B cell (primary cell): ENCODE data around the gene PWWP2B. TPM values are rescaled to one million over a fixed set of nuclear protein-coding genes. Genes with fewer than 3 reads are reported as not detected.

ENCODE experiments used
- ATAC-seq: fragments of 200-7000 bp; cut with Tn5 transposase; one replicate; pipeline ENCODE4 v1.10.0; 2021; ENCODE audit warnings: low read depth, mild to moderate bottlenecking, moderate number of reproducible peaks, moderate library complexity
- CTCF ChIA-PET: fragments of 350-600 bp; sonication (Branson Sonifier 250); formaldehyde crosslinking; loops from one replicate; lab custom pipeline; 2021; ENCODE audit warnings: antibody characterized with exemption, inconsistent platforms; lab: Charles Lee
- POLR2A ChIA-PET: fragments of 350-600 bp; sonication (Branson Sonifier 250); formaldehyde crosslinking; loops from one replicate; lab custom pipeline; 2021; ENCODE audit warnings: antibody characterized with exemption; lab: Charles Lee
- DNase-seq: peaks from one replicate; pipeline ENCODE4 v3.0.0; 2013
- H2AFZ ChIP-seq: 2 replicates; pipeline ENCODE4 v1.6.1; 2012; ENCODE audit warnings: mild to moderate bottlenecking, low read depth, low read length; ENCODE audit not compliant: insufficient read depth, poor library complexity, severe bottlenecking
- H3K27ac ChIP-seq, 2 donors: 1 replicate in 1 of 2; 2 replicates in 1 of 2; pipeline ENCODE4 v1.5.1; 2012 to 2013; ENCODE audit warnings: low read length in 2 of 2, mild to moderate bottlenecking in 2 of 2, moderate library complexity in 1 of 2
- H3K27me3 ChIP-seq, 4 experiments: fragments of 200-600 bp in 1 of 4; sonication (generic) in 1 of 4; replicated peaks in 1 of 4; 1 replicate in 2 of 4; 2 replicates in 2 of 4; pipeline versions ENCODE4 v1.6.1 to v1.7.0; 2013 to 2016; ENCODE audit warnings: low read length in 3 of 4, mild to moderate bottlenecking in 2 of 4, mixed read lengths in 1 of 4, moderate library complexity in 1 of 4; ENCODE audit not compliant: insufficient read depth in 4 of 4, control insufficient read depth in 3 of 4; ENCODE audit errors: control extremely low read depth in 1 of 4
- H3K36me3 ChIP-seq, 2 experiments: replicated peaks in 1 of 2; 1 replicate in 1 of 2; 2 replicates in 1 of 2; pipeline versions ENCODE4 v1.6.1 to v1.7.1; 2013; ENCODE audit warnings: low read length in 1 of 2; ENCODE audit not compliant: insufficient read depth in 2 of 2, control insufficient read depth in 1 of 2; ENCODE audit errors: control extremely low read depth in 1 of 2, extremely low read depth in 1 of 2
- H3K4me1 ChIP-seq, 2 donors: fragments of 200-600 bp in 1 of 2; sonication (generic) in 1 of 2; 1 replicate in 1 of 2; 2 replicates in 1 of 2; pipeline versions ENCODE4 v1.5.1 to v1.6.1; 2013 to 2017; ENCODE audit warnings: low read length in 2 of 2; ENCODE audit not compliant: control insufficient read depth in 2 of 2, insufficient read depth in 2 of 2
- H3K4me2 ChIP-seq: replicated peaks from 2 replicates; pipeline ENCODE3; 2012; ENCODE audit warnings: mild to moderate bottlenecking, low read depth, low read length; ENCODE audit not compliant: poor library complexity, severe bottlenecking
- H3K4me3 ChIP-seq, 5 experiments: fragments of 200-600 bp in 1 of 5; sonication (generic) in 1 of 5; 1 replicate in 3 of 5; 2 replicates in 2 of 5; pipeline versions ENCODE4 v1.5.1 to v1.7.0; 2011 to 2016; ENCODE audit warnings: low read length in 4 of 5, mild to moderate bottlenecking in 4 of 5, low read depth in 2 of 5, control low read depth in 1 of 5, moderate library complexity in 1 of 5; ENCODE audit not compliant: insufficient read depth in 1 of 5; ENCODE audit errors: control extremely low read depth in 1 of 5, extremely low read depth in 1 of 5
- H3K79me2 ChIP-seq: fragments of 200-600 bp; sonication (generic); one replicate; pipeline ENCODE4 v1.6.0; 2016; ENCODE audit warnings: low read length; ENCODE audit not compliant: control insufficient read depth, insufficient read depth
- H3K9ac ChIP-seq: fragments of 200-600 bp; sonication (generic); 2 replicates; pipeline ENCODE4 v1.6.1; 2017; ENCODE audit warnings: mild to moderate bottlenecking, low read length, moderate library complexity
- H3K9me3 ChIP-seq, 3 donors: one replicate each; pipeline versions ENCODE4 v1.6.1 to v1.7.1; 2013; ENCODE audit warnings: low read length in 2 of 3; ENCODE audit not compliant: control insufficient read depth in 2 of 3, insufficient read depth in 1 of 3; ENCODE audit errors: control extremely low read depth in 1 of 3
- H4K20me1 ChIP-seq: 2 replicates; pipeline ENCODE4 v1.6.0; 2012; ENCODE audit warnings: mild to moderate bottlenecking, low read length; ENCODE audit not compliant: insufficient read depth, control insufficient read depth, poor library complexity, severe bottlenecking
- H3K27ac Mint-ChIP-seq: one replicate; pipeline ENCODE4 v1.8.0; 2021; ENCODE audit warnings: mixed read lengths
- H3K27me3 Mint-ChIP-seq: one replicate; pipeline ENCODE4 v1.8.0; 2021; ENCODE audit warnings: mixed read lengths
- H3K4me1 Mint-ChIP-seq: one replicate; pipeline ENCODE4 v1.8.0; 2021; ENCODE audit warnings: mixed read lengths
- H3K4me3 Mint-ChIP-seq: one replicate; pipeline ENCODE4 v1.8.0; 2021; ENCODE audit warnings: mixed read lengths
- H3K9me3 Mint-ChIP-seq: one replicate; pipeline ENCODE4 v1.8.0; 2022; ENCODE audit warnings: mixed read lengths; ENCODE audit not compliant: insufficient read depth
- EZH2 ChIP-seq: IDR thresholded peaks from 2 replicates; pipeline ENCODE4 v1.6.1; 2012; ENCODE audit warnings: borderline replicate concordance, low read depth, mild to moderate bottlenecking, moderate library complexity, low read length; ENCODE audit not compliant: insufficient read depth, poor library complexity, severe bottlenecking
- WGBS: methylation state at CpG from one replicate; pipeline ENCODE4 v1.1.5; 2013; ENCODE audit warnings: missing lambda C conversion rate; ENCODE audit not compliant: insufficient coverage; 5-methylcytosine and 5-hydroxymethylcytosine counted together
- intact Hi-C: fragments of 100-400 bp; cut with micrococcal nuclease; formaldehyde crosslinking; loops from one replicate; pipeline ENCODE4 v1.10.0; 2022
- polyA plus RNA-seq: library from polyadenylated mRNA; depleted of rRNA; stranded (reverse); fragments of >200 nt; gene quantifications from 2 replicates; pipeline ENCODE4 v1.2.3, GENCODE V29; 2012
- total RNA-seq, 2 donors: library from RNA; stranded (reverse); fragments of 120-200 nt in 1 of 2; gene quantifications; 1 replicate in 1 of 2; 2 replicates in 1 of 2; pipeline versions ENCODE4 v1.2.3 to v1.2.4, GENCODE V29; 2013 to 2022
- TF ChIP-seq, protein P1 (sequence below): fragments of 200-600 bp; IDR thresholded peaks from one replicate; pipeline ENCODE4 v1.8.0; 2022; ENCODE audit warnings: antibody characterized with exemption, mild to moderate bottlenecking

The PWWP2B gene
- total and polyA plus RNA-seq, 2 donors (not counting 1 experiment from before 2014, with no cell fraction given) = 13.6 to 34.4 TPM

DNA sequence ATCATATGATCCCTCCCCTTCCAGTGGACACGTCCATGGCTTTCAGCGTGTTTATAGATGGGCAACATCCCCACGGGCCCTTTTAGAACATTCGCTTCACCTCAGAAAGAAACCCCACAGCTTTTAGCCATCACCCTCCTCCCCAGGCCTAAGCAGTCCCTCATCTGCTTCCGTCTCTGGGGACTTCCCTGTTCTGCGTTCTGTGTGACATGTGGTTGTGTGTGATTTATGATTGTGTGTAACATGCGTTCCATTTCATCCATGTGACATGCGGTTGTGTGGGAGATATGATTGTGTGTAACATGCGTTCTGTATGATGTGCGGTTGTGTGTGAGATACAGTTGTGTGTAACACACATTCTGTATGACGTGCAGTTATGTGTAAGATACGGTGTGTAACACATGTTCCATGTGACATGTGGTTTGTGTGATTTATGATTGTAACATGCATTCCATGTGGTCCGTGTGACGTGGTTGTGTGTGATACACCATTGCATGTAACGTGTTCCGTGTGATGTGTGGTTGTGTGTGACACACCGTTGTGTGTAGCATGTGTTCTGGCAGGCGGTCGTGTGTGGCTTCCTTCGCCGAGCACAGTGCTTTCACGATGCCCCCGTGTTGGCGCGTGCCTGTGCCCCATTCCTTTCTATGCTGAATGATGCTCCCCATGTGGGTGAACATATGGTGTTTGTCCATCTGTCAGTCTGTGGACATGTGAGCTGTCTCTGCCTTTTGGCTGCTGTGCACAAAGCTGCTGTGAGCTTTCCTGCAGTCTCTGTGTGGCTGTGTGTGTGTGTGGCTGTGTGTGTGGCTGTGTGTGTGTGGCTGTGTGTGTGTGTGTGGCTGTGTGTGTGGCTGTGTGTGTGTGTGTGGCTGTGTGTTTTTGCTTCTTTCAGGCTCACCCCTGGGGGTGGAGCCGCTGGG, 26.2 kb downstream of the PWWP2B start:
- H3K27me3 Mint-ChIP-seq = no peaks in the 10 kb centered on the region
- POLR2A ChIA-PET = interaction anchor here (0.7 to 4.0 kb wide), 8 partner anchors 10 to 149 kb away, joined by 3 to 29 read pairs (median 5); partner anchors contain the start of gene PWWP2B

More for the DNA sequence above, 26.2 kb downstream of the PWWP2B start:
- Histone ChIP-seq H3K9ac (peak overlapping the region; percentile 48), H4K20me1 (no peaks in the 10 kb centered on the region), H3K27ac (peak overlapping the region; percentile 92 to 99), H3K36me3 (peaks cover 0 to under 1% of the 10 kb centered on the region in 2 experiments), H3K27me3 (no peaks in the 10 kb centered on the region), H2AFZ (peak overlapping the region; percentile 12), H3K4me1 (peaks cover 54 to 59% of the 10 kb centered on the region in 2 donors), H3K9me3 (peaks cover 0 to 3% (median 0%) of the 10 kb centered on the region in 3 donors), H3K79me2 (no peaks in the 10 kb centered on the region), H3K4me3 (peak overlapping the region in 2 of 5 experiments; percentile 25 to 46), H3K4me2 (peak overlapping the region; percentile 82)
- peak; percentile 85 for DNase-seq
- intact Hi-C loops = loop anchor here (1.0 kb wide), 1 partner anchor 24 kb away; no protein-coding TSS in a partner anchor
- CTCF ChIA-PET = interaction anchor here (0.8 to 4.1 kb wide), 8 partner anchors 11 to 149 kb away, joined by 3 to 29 read pairs (median 5); no protein-coding TSS in a partner anchor
- Mint-ChIP-seq H3K4me3 (peak overlapping the region; percentile 79), H3K4me1 (peaks cover 51% of the 10 kb centered on the region), H3K9me3 (no peaks in the 10 kb centered on the region), H3K27ac (peak overlapping the region; percentile 94)
- no peak for TF ChIP-seq EZH2
- TF ChIP-seq, protein P1, sequence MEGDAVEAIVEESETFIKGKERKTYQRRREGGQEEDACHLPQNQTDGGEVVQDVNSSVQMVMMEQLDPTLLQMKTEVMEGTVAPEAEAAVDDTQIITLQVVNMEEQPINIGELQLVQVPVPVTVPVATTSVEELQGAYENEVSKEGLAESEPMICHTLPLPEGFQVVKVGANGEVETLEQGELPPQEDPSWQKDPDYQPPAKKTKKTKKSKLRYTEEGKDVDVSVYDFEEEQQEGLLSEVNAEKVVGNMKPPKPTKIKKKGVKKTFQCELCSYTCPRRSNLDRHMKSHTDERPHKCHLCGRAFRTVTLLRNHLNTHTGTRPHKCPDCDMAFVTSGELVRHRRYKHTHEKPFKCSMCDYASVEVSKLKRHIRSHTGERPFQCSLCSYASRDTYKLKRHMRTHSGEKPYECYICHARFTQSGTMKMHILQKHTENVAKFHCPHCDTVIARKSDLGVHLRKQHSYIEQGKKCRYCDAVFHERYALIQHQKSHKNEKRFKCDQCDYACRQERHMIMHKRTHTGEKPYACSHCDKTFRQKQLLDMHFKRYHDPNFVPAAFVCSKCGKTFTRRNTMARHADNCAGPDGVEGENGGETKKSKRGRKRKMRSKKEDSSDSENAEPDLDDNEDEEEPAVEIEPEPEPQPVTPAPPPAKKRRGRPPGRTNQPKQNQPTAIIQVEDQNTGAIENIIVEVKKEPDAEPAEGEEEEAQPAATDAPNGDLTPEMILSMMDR = no peak
- WGBS = 31% methylated on average over 25 of the region's 26 CpGs
- peak; percentile 24 for ATAC-seq
